ENCODE data around the gene CELA3B.
A peak's percentile ranks its signal among the peaks of the same experiment; 100 is the strongest.

Gene CELA3B

GRCh38 chr1:22021061-22021460 lies 44.2 kb downstream of the CELA3B start:
- no peak for DNase-seq (ENCODE audit: low read depth)
- TF ChIP-seq CTCF (IDR thresholded peaks at IDR 0.05; ENCODE audit: insufficient read depth, low read depth, low read length, missing control alignments), result no peak

GRCh38 chr1:22024485-22025367 lies 47.9 kb downstream of the CELA3B start:
- peak; percentile 15 for TF ChIP-seq CTCF (IDR thresholded peaks at IDR 0.05; ENCODE audit: insufficient read depth, low read depth, low read length, missing control alignments)
- peak overlapping the region; percentile 93 for H3K4me3 ChIP-seq (ENCODE audit: low read depth, low read length)
- DNase-seq (ENCODE audit: low read depth), result peak; percentile 84

More at GRCh38 chr1:22021061-22021460, 44.2 kb downstream of the CELA3B start:
- no peak overlapping the region for H3K4me3 ChIP-seq (ENCODE audit: low read depth, low read length)

- TF ChIP-seq CTCF (IDR thresholded peaks at IDR 0.05; ENCODE audit: insufficient read depth, low read depth, low read length, missing control alignments), result no peak
- peak; percentile 97 for DNase-seq (ENCODE audit: low read depth)
- H3K4me3 ChIP-seq (ENCODE audit: low read depth, low read length), result peak overlapping the region; percentile 93
These were observed 48.7 kb downstream of the CELA3B start for GRCh38 chr1:22025368-22026155.

GRCh38 chr1:22026924-22027289 lies 50.1 kb downstream of the CELA3B start:
- TF ChIP-seq CTCF (IDR thresholded peaks at IDR 0.05; ENCODE audit: insufficient read depth, low read depth, low read length, missing control alignments), result no peak
- H3K4me3 ChIP-seq (ENCODE audit: low read depth, low read length), result peak overlapping the region; percentile 93
- DNase-seq (ENCODE audit: low read depth), result peak; percentile 54

GRCh38 chr1:22030057-22030456 lies 53.2 kb downstream of the CELA3B start:
- no peak for TF ChIP-seq CTCF (IDR thresholded peaks at IDR 0.05; ENCODE audit: insufficient read depth, low read depth, low read length, missing control alignments)
- no peak for DNase-seq (ENCODE audit: low read depth)
- no peak overlapping the region for H3K4me3 ChIP-seq (ENCODE audit: low read depth, low read length)

- DNase-seq (ENCODE audit: low read depth), result no peak
- H3K4me3 ChIP-seq (ENCODE audit: low read depth, low read length), result no peak overlapping the region
- TF ChIP-seq CTCF (IDR thresholded peaks at IDR 0.05; ENCODE audit: insufficient read depth, low read depth, low read length, missing control alignments), result no peak
These were observed 53.7 kb downstream of the CELA3B start for GRCh38 chr1:22030473-22030872.

Measured in GM12865 (cell line).